K562 (cell line): ENCODE data around the gene TNFSF13. TPM values are rescaled to one million over a fixed set of nuclear protein-coding genes. Genes with fewer than 3 reads are reported as not detected.

Source experiments
- E4F1 ChIP-seq: fragments of 250-450 bp; sonication (Bioruptor Pico); IDR thresholded peaks from 2 replicates; pipeline ENCODE4 v1.5.0; 2021; ENCODE audit warnings: mild to moderate bottlenecking, borderline replicate concordance
- EP300 ChIP-seq: IDR thresholded peaks from 2 replicates; pipeline ENCODE4 v1.6.1; 2012; ENCODE audit warnings: low read length, improper control_type of control experiment
- HDAC2 ChIP-seq: fragments of 450-650 bp; IDR thresholded peaks from 2 replicates; pipeline ENCODE4 v1.6.1; 2016; ENCODE audit warnings: mild to moderate bottlenecking
- LARP7 ChIP-seq: fragments of 450-650 bp; IDR thresholded peaks from 2 replicates; pipeline ENCODE4 v1.6.1; 2016
- PHF21A ChIP-seq: fragments of 450-650 bp; IDR thresholded peaks from 2 replicates; pipeline ENCODE4 v1.6.1; 2017; ENCODE audit warnings: low read depth, borderline replicate concordance
- POLR3A ChIP-seq: IDR thresholded peaks from 2 replicates; pipeline ENCODE4 v1.6.1; 2011; ENCODE audit warnings: borderline replicate concordance, mild to moderate bottlenecking, moderate library complexity; ENCODE audit not compliant: insufficient read length, insufficient read depth; ENCODE audit errors: extremely low read depth
- RBBP5 ChIP-seq: fragments of 200-600 bp; sonication (generic); IDR thresholded peaks from 2 replicates; pipeline ENCODE4 v1.6.1; 2012; ENCODE audit warnings: borderline replicate concordance, mild to moderate bottlenecking, low read length, control low read depth, inconsistent platforms; ENCODE audit not compliant: insufficient read depth, poor library complexity, severe bottlenecking
- RBM17 ChIP-seq: fragments of 200-400 bp; formaldehyde crosslinking; IDR thresholded peaks from 2 replicates; pipeline ENCODE4 v1.6.1; 2017; ENCODE audit warnings: low read depth, mild to moderate bottlenecking, low read length, borderline replicate concordance
- SRSF9 ChIP-seq: fragments of 200-400 bp; formaldehyde crosslinking; IDR thresholded peaks from 2 replicates; pipeline ENCODE4 v1.6.1; 2017; ENCODE audit warnings: low read depth, low read length, borderline replicate concordance
- ZBTB17 ChIP-seq: fragments of 450-650 bp; formaldehyde crosslinking; IDR thresholded peaks from 2 replicates; pipeline ENCODE4 v1.4.0; 2020; ENCODE audit warnings: mild to moderate bottlenecking
- ZBTB33 ChIP-seq: sonication (generic); formaldehyde crosslinking; IDR thresholded peaks from 2 replicates; pipeline ENCODE4 v1.8.1; 2023; ENCODE audit warnings: mild to moderate bottlenecking, missing genetic modification reagents
- ZNF232 ChIP-seq: sonication (generic); formaldehyde crosslinking; IDR thresholded peaks from 2 replicates; pipeline ENCODE4 v1.8.0; 2022; ENCODE audit warnings: mild to moderate bottlenecking, missing genetic modification reagents
- ZNF277 ChIP-seq: fragments of 250-450 bp; sonication (Bioruptor Pico); IDR thresholded peaks from 2 replicates; pipeline ENCODE4 v1.8.0; 2022; ENCODE audit warnings: inconsistent platforms, mild to moderate bottlenecking, moderate library complexity, borderline replicate concordance
- ZNF583 ChIP-seq: fragments of 250-450 bp; sonication (Bioruptor Pico); IDR thresholded peaks from 2 replicates; pipeline ENCODE4 v1.4.0; 2020
- polyA plus RNA-seq, 8 experiments: library from polyadenylated mRNA; depleted of rRNA in 4 of 8; stranded (reverse) in 5 of 8; unstranded in 3 of 8; fragments of >200 nt; fragmentation: Nextera tagmentation in 2 of 8; fragmentation: Illumina TruSeq in 1 of 8; extraction: Ambion mirVana in 2 of 8; extraction: Trizol in 1 of 8; gene quantifications; 2 replicates each; pipeline versions ENCODE4 v1.2.1 to v1.2.3, GENCODE V29; 2011 to 2014; ENCODE audit warnings: inconsistent platforms in 1 of 8, missing spikeins in 1 of 8
- total RNA-seq, 7 experiments: library from RNA; depleted of rRNA in 6 of 7; stranded (reverse); fragments of >200 nt in 6 of 7; fragmentation: Illumina TruSeq in 2 of 7; extraction: Trizol in 2 of 7; gene quantifications; 2 replicates each; pipeline versions ENCODE4 v1.2.1 to v1.2.3, GENCODE V29; 2011 to 2021; ENCODE audit warnings: low replicate concordance in 1 of 7

The TNFSF13 gene
- total and polyA plus RNA-seq, 9 of the 15 experiments (the other 6 are each of a cell fraction or from before 2014, with no cell fraction given): 0.04 to 0.51 (median 0.19) TPM; not detected in 1

- no peak for TF ChIP-seq ZNF277 (CRISPR knock-in tag)
- TF ChIP-seq E4F1 (CRISPR knock-in tag): no peak
- no peak for TF ChIP-seq ZBTB33 (CRISPR knock-in tag)
- TF ChIP-seq HDAC2: peak; percentile 20; the same call in 1 of the 2 replicates
- TF ChIP-seq RBM17: no peak
- TF ChIP-seq POLR3A: no peak
- TF ChIP-seq LARP7: no peak
- no peak for TF ChIP-seq SRSF9
- no peak for TF ChIP-seq EP300
- no peak for TF ChIP-seq ZNF583 (CRISPR knock-in tag)
- TF ChIP-seq PHF21A: no peak
- no peak for TF ChIP-seq ZNF232 (CRISPR knock-in tag)
- no peak for TF ChIP-seq RBBP5
- no peak for TF ChIP-seq ZBTB17 (CRISPR knock-in tag)
- TF ChIP-seq, all 486 proteins: peak for 32
These were observed 22.3 kb downstream of the TNFSF13 start (continued) for GRCh38 chr17:7580604-7581575.
